ENCODE measurements around the gene MCTP2.

Gene MCTP2

DNA sequence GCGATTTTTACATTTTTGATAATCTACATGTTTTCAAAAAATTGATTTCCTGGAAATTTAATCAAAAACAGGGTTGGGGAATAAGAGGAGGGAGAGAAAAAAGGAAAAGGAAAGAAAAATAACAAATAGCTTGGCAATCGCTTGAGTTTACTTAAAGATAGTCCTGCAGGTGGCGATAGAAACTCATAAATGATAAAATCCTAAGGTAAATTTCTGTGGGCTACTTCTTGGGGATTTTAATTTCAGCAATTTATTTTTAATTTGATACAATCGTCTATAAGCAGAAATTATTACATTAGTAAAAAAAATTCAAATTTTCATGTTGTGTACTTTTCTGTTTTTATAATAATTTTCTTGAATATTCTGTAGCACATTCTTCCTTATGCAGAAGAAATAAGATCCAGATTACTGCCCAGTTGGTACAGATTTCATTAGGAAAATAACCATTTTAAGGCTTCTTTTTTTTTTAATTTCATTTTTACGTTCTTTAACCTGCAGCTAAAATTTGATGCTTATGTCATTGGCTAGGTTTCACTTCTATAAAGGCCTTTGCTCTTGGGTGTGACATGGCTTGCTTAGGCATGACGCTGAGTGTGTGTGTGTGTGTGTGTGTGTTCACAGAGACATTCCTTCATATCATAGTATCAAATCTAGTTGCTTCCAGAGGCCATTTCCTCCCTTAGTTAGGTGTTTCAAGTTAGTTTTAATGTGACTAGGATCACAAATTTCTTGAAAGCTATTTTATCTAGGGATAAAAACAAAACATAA, 181.8 kb downstream of the MCTP2 start:
- H2AK5ac ChIP-seq (ENCODE audit: low read depth, low read length) = no peak overlapping the region
- no peak overlapping the region for H3K4me3 ChIP-seq (ENCODE audit: low read length in 2 of 2)
- DNase-seq (ENCODE audit: low spot score) = peak; percentile 27
- H3K18ac ChIP-seq (ENCODE audit: low read length) = no peak overlapping the region
- H2BK5ac ChIP-seq (ENCODE audit: low read length) = no peak overlapping the region
- no peak overlapping the region for H2BK15ac ChIP-seq (ENCODE audit: low read length)
- H2AFZ ChIP-seq (ENCODE audit: low read length) = no peak overlapping the region
- H3K9me3 ChIP-seq (replicated peaks in 1 of 2; ENCODE audit: control insufficient read depth in 2 of 2, insufficient read depth in 1 of 2, low read depth in 1 of 2, low read length in 2 of 2) = no peaks in the 10 kb centered on the region
- no peak overlapping the region for H3K14ac ChIP-seq (ENCODE audit: low read length)
- no peak overlapping the region for H3K9ac ChIP-seq (ENCODE audit: low read depth, low read length, poor library complexity)
- H3K4me2 ChIP-seq (ENCODE audit: insufficient read depth, low read length, poor library complexity, severe bottlenecking) = no peak overlapping the region
- WGBS, 2 donors (ENCODE audit: extremely low coverage in 2 of 2, insufficient read length in 2 of 2, insufficient replicate concordance in 1 of 2) = no CpG with 5 or more reads among the region's 6 CpGs
- no peak overlapping the region for H3K23ac ChIP-seq (ENCODE audit: low read depth, low read length, poor library complexity)
- no peak overlapping the region for H4K8ac ChIP-seq (ENCODE audit: low read depth, low read length)
- H3K27me3 ChIP-seq (ENCODE audit: control insufficient read depth in 3 of 3, insufficient read depth in 3 of 3, low read depth in 1 of 3, low read length in 3 of 3) = peaks cover 0 to 7% (median 0%) of the 10 kb centered on the region in 3 experiments
- no peak overlapping the region for H2BK12ac ChIP-seq (ENCODE audit: low read length)
- H4K91ac ChIP-seq (ENCODE audit: low read depth, low read length, poor library complexity) = no peak overlapping the region
- H3K79me1 ChIP-seq (ENCODE audit: low read depth, low read length) = no peaks in the 10 kb centered on the region
- H2BK120ac ChIP-seq (ENCODE audit: low read depth, low read length) = no peak overlapping the region
- no peak overlapping the region for H3K27ac ChIP-seq (replicated peaks; ENCODE audit: low read length)
- H3K4ac ChIP-seq (ENCODE audit: low read length) = no peak overlapping the region
- no peaks in the 10 kb centered on the region for H3K36me3 ChIP-seq (replicated peaks in 1 of 2; ENCODE audit: control insufficient read depth in 2 of 2, insufficient read depth in 2 of 2, low read length in 2 of 2)
- peaks cover 3 to 4% of the 10 kb centered on the region in 2 donors for H3K4me1 ChIP-seq (ENCODE audit: control insufficient read depth in 2 of 2, insufficient read depth in 1 of 2, low read depth in 1 of 2, low read length in 2 of 2)

DNA sequence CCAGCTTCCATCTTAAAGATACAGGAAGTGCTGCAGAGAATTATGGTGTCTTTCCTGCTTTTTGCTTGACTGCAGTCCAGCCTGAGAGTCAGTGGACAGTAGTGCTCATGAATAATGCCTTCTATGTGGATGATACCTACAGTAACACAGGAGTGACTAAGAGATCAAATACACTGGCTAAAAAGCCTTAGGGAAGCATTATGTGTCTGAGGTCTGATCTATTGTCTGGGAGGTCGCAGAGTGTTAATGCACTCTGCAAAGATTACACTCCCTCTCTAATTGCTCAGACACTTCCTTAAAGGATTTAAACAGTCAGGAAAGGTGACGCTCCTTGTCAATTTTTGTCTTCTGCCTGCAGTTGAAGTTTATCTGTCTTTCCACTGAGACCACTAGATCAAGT, 183.6 kb downstream of the MCTP2 start:
- Histone ChIP-seq H3K36me3 (replicated peaks in 1 of 2; ENCODE audit: control insufficient read depth in 2 of 2, insufficient read depth in 2 of 2, low read length in 2 of 2) (no peaks in the 10 kb centered on the region), H2AK5ac (ENCODE audit: low read depth, low read length) (no peak overlapping the region), H2BK12ac (ENCODE audit: low read length) (no peak overlapping the region), H3K4me3 (ENCODE audit: low read length in 2 of 2) (no peak overlapping the region), H3K14ac (ENCODE audit: low read length) (no peak overlapping the region), H4K91ac (ENCODE audit: low read depth, low read length, poor library complexity) (no peak overlapping the region), H2BK15ac (ENCODE audit: low read length) (no peak overlapping the region), H3K4ac (ENCODE audit: low read length) (no peak overlapping the region), H3K4me2 (ENCODE audit: insufficient read depth, low read length, poor library complexity, severe bottlenecking) (no peak overlapping the region), H3K4me1 (ENCODE audit: control insufficient read depth in 2 of 2, insufficient read depth in 1 of 2, low read depth in 1 of 2, low read length in 2 of 2) (peaks cover 3 to 4% of the 10 kb centered on the region in 2 donors), H3K9ac (ENCODE audit: low read depth, low read length, poor library complexity) (no peak overlapping the region), H3K79me1 (ENCODE audit: low read depth, low read length) (no peaks in the 10 kb centered on the region), H2BK5ac (ENCODE audit: low read length) (no peak overlapping the region), H3K27me3 (ENCODE audit: control insufficient read depth in 3 of 3, insufficient read depth in 3 of 3, low read depth in 1 of 3, low read length in 3 of 3) (peaks cover 0 to 4% (median 0%) of the 10 kb centered on the region in 3 experiments), H4K8ac (ENCODE audit: low read depth, low read length) (no peak overlapping the region), H2AFZ (ENCODE audit: low read length) (no peak overlapping the region), H2BK120ac (ENCODE audit: low read depth, low read length) (no peak overlapping the region), H3K9me3 (replicated peaks in 1 of 2; ENCODE audit: control insufficient read depth in 2 of 2, insufficient read depth in 1 of 2, low read depth in 1 of 2, low read length in 2 of 2) (no peaks in the 10 kb centered on the region), H3K18ac (ENCODE audit: low read length) (no peak overlapping the region), H3K27ac (replicated peaks; ENCODE audit: low read length) (no peak overlapping the region), H3K23ac (ENCODE audit: low read depth, low read length, poor library complexity) (no peak overlapping the region)
- no CpG with 5 or more reads among the region's 2 CpGs for WGBS, 2 donors (ENCODE audit: extremely low coverage in 2 of 2, insufficient read length in 2 of 2, insufficient replicate concordance in 1 of 2)
- DNase-seq (ENCODE audit: low spot score) = no peak

DNA sequence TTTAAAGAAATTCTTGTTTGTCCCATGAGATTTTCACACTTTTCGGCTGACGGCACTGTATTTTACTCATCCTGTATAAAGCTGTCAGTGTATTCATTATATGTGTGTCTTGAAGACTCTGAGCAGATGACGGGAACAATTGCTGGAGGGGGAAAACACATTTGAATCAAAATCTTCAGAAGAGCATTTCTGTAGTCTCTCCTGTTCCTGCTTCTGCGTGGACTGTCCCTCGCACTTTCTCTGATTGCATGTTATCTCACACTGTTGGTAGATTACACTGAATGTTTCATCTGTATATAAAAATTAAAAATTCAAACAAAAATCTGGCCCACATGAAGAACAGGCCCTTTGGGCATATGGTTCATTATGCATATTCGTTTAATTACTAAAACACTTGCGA, 184.9 kb downstream of the MCTP2 start:
- H3K4me1 ChIP-seq (ENCODE audit: control insufficient read depth in 2 of 2, insufficient read depth in 1 of 2, low read depth in 1 of 2, low read length in 2 of 2) = peaks cover 3 to 4% of the 10 kb centered on the region in 2 donors
- H3K14ac ChIP-seq (ENCODE audit: low read length) = no peak overlapping the region
- no peak overlapping the region for H2BK12ac ChIP-seq (ENCODE audit: low read length)
- no peak overlapping the region for H2AFZ ChIP-seq (ENCODE audit: low read length)
- H3K4ac ChIP-seq (ENCODE audit: low read length) = no peak overlapping the region
- H4K91ac ChIP-seq (ENCODE audit: low read depth, low read length, poor library complexity) = no peak overlapping the region
- no peak overlapping the region for H2AK5ac ChIP-seq (ENCODE audit: low read depth, low read length)
- no peak overlapping the region for H2BK15ac ChIP-seq (ENCODE audit: low read length)
- WGBS, 2 donors (ENCODE audit: extremely low coverage in 2 of 2, insufficient read length in 2 of 2, insufficient replicate concordance in 1 of 2) = no CpG with 5 or more reads among the region's 7 CpGs
- H3K23ac ChIP-seq (ENCODE audit: low read depth, low read length, poor library complexity) = no peak overlapping the region
- no peak overlapping the region for H3K27ac ChIP-seq (replicated peaks; ENCODE audit: low read length)
- no peaks in the 10 kb centered on the region for H3K9me3 ChIP-seq (replicated peaks in 1 of 2; ENCODE audit: control insufficient read depth in 2 of 2, insufficient read depth in 1 of 2, low read depth in 1 of 2, low read length in 2 of 2)
- no peak overlapping the region for H3K9ac ChIP-seq (ENCODE audit: low read depth, low read length, poor library complexity)
- no peak overlapping the region for H2BK120ac ChIP-seq (ENCODE audit: low read depth, low read length)
- no peak overlapping the region for H4K8ac ChIP-seq (ENCODE audit: low read depth, low read length)
- no peak overlapping the region for H3K18ac ChIP-seq (ENCODE audit: low read length)
- peaks cover 0 to 4% (median 0%) of the 10 kb centered on the region in 3 experiments for H3K27me3 ChIP-seq (ENCODE audit: control insufficient read depth in 3 of 3, insufficient read depth in 3 of 3, low read depth in 1 of 3, low read length in 3 of 3)
- no peaks in the 10 kb centered on the region for H3K79me1 ChIP-seq (ENCODE audit: low read depth, low read length)
- H3K4me3 ChIP-seq (ENCODE audit: low read length in 2 of 2) = no peak overlapping the region
- no peaks in the 10 kb centered on the region for H3K36me3 ChIP-seq (replicated peaks in 1 of 2; ENCODE audit: control insufficient read depth in 2 of 2, insufficient read depth in 2 of 2, low read length in 2 of 2)
- no peak for DNase-seq (ENCODE audit: low spot score)
- H2BK5ac ChIP-seq (ENCODE audit: low read length) = no peak overlapping the region
- no peak overlapping the region for H3K4me2 ChIP-seq (ENCODE audit: insufficient read depth, low read length, poor library complexity, severe bottlenecking)

DNA sequence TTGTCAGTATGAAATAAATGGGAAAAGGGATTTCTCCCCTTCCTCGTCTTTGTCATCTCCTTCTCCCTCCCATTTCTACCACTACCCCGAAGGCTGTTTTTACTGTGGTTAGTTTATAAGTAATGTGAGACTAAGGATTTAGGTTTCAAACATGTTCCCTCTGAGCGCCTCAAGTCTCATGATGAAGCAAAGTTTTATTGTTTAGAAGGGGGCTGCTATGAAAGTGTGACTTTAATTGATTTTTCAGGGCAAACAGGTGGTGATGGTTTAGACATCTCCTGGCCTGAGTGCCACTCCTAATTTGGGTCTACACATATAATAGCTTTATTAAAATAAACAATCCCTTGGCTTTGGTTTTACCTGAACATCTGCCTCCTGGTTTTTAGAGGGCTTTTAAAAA, 185.5 kb downstream of the MCTP2 start:
- Histone ChIP-seq H3K4me2 (ENCODE audit: insufficient read depth, low read length, poor library complexity, severe bottlenecking) (no peak overlapping the region), H3K36me3 (replicated peaks in 1 of 2; ENCODE audit: control insufficient read depth in 2 of 2, insufficient read depth in 2 of 2, low read length in 2 of 2) (no peaks in the 10 kb centered on the region), H3K9ac (ENCODE audit: low read depth, low read length, poor library complexity) (no peak overlapping the region), H2BK120ac (ENCODE audit: low read depth, low read length) (no peak overlapping the region), H4K91ac (ENCODE audit: low read depth, low read length, poor library complexity) (no peak overlapping the region), H3K4me1 (ENCODE audit: control insufficient read depth in 2 of 2, insufficient read depth in 1 of 2, low read depth in 1 of 2, low read length in 2 of 2) (peaks cover 3 to 4% of the 10 kb centered on the region in 2 donors), H2BK15ac (ENCODE audit: low read length) (no peak overlapping the region), H3K23ac (ENCODE audit: low read depth, low read length, poor library complexity) (no peak overlapping the region), H3K18ac (ENCODE audit: low read length) (no peak overlapping the region), H2AK5ac (ENCODE audit: low read depth, low read length) (no peak overlapping the region), H2AFZ (ENCODE audit: low read length) (no peak overlapping the region), H3K27me3 (ENCODE audit: control insufficient read depth in 3 of 3, insufficient read depth in 3 of 3, low read depth in 1 of 3, low read length in 3 of 3) (peaks cover 0 to 4% (median 0%) of the 10 kb centered on the region in 3 experiments), H4K8ac (ENCODE audit: low read depth, low read length) (no peak overlapping the region), H3K4ac (ENCODE audit: low read length) (no peak overlapping the region), H3K14ac (ENCODE audit: low read length) (no peak overlapping the region), H3K4me3 (ENCODE audit: low read length in 2 of 2) (no peak overlapping the region), H2BK5ac (ENCODE audit: low read length) (no peak overlapping the region), H3K9me3 (replicated peaks in 1 of 2; ENCODE audit: control insufficient read depth in 2 of 2, insufficient read depth in 1 of 2, low read depth in 1 of 2, low read length in 2 of 2) (no peaks in the 10 kb centered on the region), H3K27ac (replicated peaks; ENCODE audit: low read length) (no peak overlapping the region), H3K79me1 (ENCODE audit: low read depth, low read length) (no peaks in the 10 kb centered on the region), H2BK12ac (ENCODE audit: low read length) (no peak overlapping the region)
- no peak for DNase-seq (ENCODE audit: low spot score)
- WGBS, 2 donors (ENCODE audit: extremely low coverage in 2 of 2, insufficient read length in 2 of 2, insufficient replicate concordance in 1 of 2) = no CpG with 5 or more reads among the region's 3 CpGs
